HEK293 (cell line): ENCODE data around the gene SLIT2.

Experiments used
- CTCF ChIA-PET: fragments of 350-600 bp; formaldehyde crosslinking; extraction: SDS; loops from one replicate; lab custom pipeline; 2021; ENCODE audit warnings: antibody characterized with exemption; lab: Yijun Ruan, JAX
- POLR2A ChIA-PET: fragments of 300-600 bp; formaldehyde crosslinking; extraction: SDS; loops from one replicate; lab custom pipeline; 2020; ENCODE audit warnings: antibody characterized with exemption, inconsistent platforms; lab: Yijun Ruan, JAX
- H3K27ac ChIP-seq: fragments of 200-500 bp; sonication (Bioruptor generic); 2 replicates; pipeline ENCODE4 v1.5.1; 2014; ENCODE audit warnings: low read depth, low read length, control low read depth, inconsistent platforms; ENCODE audit errors: extremely low read depth
- H3K36me3 ChIP-seq, 2 experiments: fragments of 200-500 bp in 1 of 2; sonication (Bioruptor generic) in 1 of 2; 1 replicate in 1 of 2; 2 replicates in 1 of 2; pipeline ENCODE4 v1.5.1; 2014 to 2017; ENCODE audit warnings: inconsistent platforms in 2 of 2, low read length in 2 of 2; ENCODE audit not compliant: control insufficient read depth in 2 of 2, insufficient read depth in 1 of 2
- H3K4me1 ChIP-seq: fragments of 200-500 bp; sonication (Bioruptor generic); 2 replicates; pipeline ENCODE4 v1.5.1; 2014; ENCODE audit warnings: mild to moderate bottlenecking, low read length, inconsistent platforms; ENCODE audit not compliant: control insufficient read depth, insufficient read depth
- H3K4me3 ChIP-seq: 2 replicates; pipeline ENCODE4 v1.5.1; 2011; ENCODE audit warnings: low read depth, mild to moderate bottlenecking, control low read depth, low read length, moderate library complexity
- H3K9me3 ChIP-seq: fragments of 200-500 bp; sonication (Bioruptor generic); 2 replicates; pipeline ENCODE4 v1.5.1; 2014; ENCODE audit warnings: low read depth, low read length, inconsistent platforms; ENCODE audit not compliant: control insufficient read depth, insufficient read depth
- BCL6B ChIP-seq: fragments of 450-650 bp; formaldehyde crosslinking; IDR thresholded peaks from 2 replicates; pipeline ENCODE4 v1.5.1; 2017; ENCODE audit warnings: missing biosample characterization, missing genetic modification characterization
- IKZF3 ChIP-seq: fragments of 450-650 bp; IDR thresholded peaks from 2 replicates; pipeline ENCODE4 v1.5.0; 2018; ENCODE audit warnings: missing biosample characterization, mild to moderate bottlenecking, missing genetic modification characterization, moderate library complexity
- KLF10 ChIP-seq: fragments of 450-650 bp; IDR thresholded peaks from 2 replicates; pipeline ENCODE4 v1.5.1; 2018; ENCODE audit warnings: missing biosample characterization, mild to moderate bottlenecking, missing genetic modification characterization
- KLF8 ChIP-seq: fragments of 450-650 bp; formaldehyde crosslinking; IDR thresholded peaks from 2 replicates; pipeline ENCODE4 v1.5.1; 2016; ENCODE audit warnings: missing biosample characterization, missing genetic modification characterization
- OSR2 ChIP-seq: fragments of 450-650 bp; formaldehyde crosslinking; IDR thresholded peaks from 2 replicates; pipeline ENCODE4 v1.5.1; 2016; ENCODE audit warnings: missing biosample characterization, missing genetic modification characterization
- SCRT1 ChIP-seq: fragments of 450-650 bp; formaldehyde crosslinking; IDR thresholded peaks from 2 replicates; pipeline ENCODE4 v1.5.1; 2016; ENCODE audit warnings: missing biosample characterization, missing genetic modification characterization, borderline replicate concordance
- SP7 ChIP-seq: fragments of 450-650 bp; formaldehyde crosslinking; IDR thresholded peaks from 2 replicates; pipeline ENCODE4 v1.5.1; 2016; ENCODE audit warnings: missing biosample characterization, missing genetic modification characterization
- TRIM28 ChIP-seq: IDR thresholded peaks from 2 replicates; pipeline ENCODE4 v1.6.1; 2011; ENCODE audit warnings: low read length, control low read depth, borderline replicate concordance
- YY1 ChIP-seq: fragments of 450-650 bp; formaldehyde crosslinking; IDR thresholded peaks from 2 replicates; pipeline ENCODE4 v1.5.1; 2018; ENCODE audit warnings: missing biosample characterization, missing genetic modification characterization
- ZBTB20 ChIP-seq: fragments of 450-650 bp; formaldehyde crosslinking; IDR thresholded peaks from 2 replicates; pipeline ENCODE4 v1.5.1; 2016; ENCODE audit warnings: missing biosample characterization, missing genetic modification characterization
- ZBTB49 ChIP-seq: fragments of 450-650 bp; formaldehyde crosslinking; IDR thresholded peaks from 2 replicates; pipeline ENCODE4 v1.5.1; 2016; ENCODE audit warnings: missing biosample characterization, missing genetic modification characterization, low read depth
- ZNF157 ChIP-seq: fragments of 450-650 bp; formaldehyde crosslinking; IDR thresholded peaks from 2 replicates; pipeline ENCODE4 v1.5.1; 2016; ENCODE audit warnings: missing biosample characterization, missing genetic modification characterization
- ZNF335 ChIP-seq: fragments of 450-650 bp; formaldehyde crosslinking; conservative IDR thresholded peaks from 2 replicates; pipeline ENCODE4 v1.5.1; 2016; ENCODE audit warnings: missing biosample characterization, missing genetic modification characterization
- ZNF366 ChIP-seq: fragments of 450-650 bp; formaldehyde crosslinking; conservative IDR thresholded peaks from 2 replicates; pipeline ENCODE4 v1.5.1; 2016; ENCODE audit warnings: missing biosample characterization, missing genetic modification characterization
- ZNF423 ChIP-seq: fragments of 450-650 bp; formaldehyde crosslinking; IDR thresholded peaks from 2 replicates; pipeline ENCODE4 v1.5.1; 2016; ENCODE audit warnings: missing biosample characterization, missing genetic modification characterization
- ZNF426 ChIP-seq: fragments of 450-650 bp; formaldehyde crosslinking; IDR thresholded peaks from 2 replicates; pipeline ENCODE4 v1.5.1; 2017; ENCODE audit warnings: missing biosample characterization, missing genetic modification characterization, mild to moderate bottlenecking, inconsistent platforms, moderate library complexity
- ZNF449 ChIP-seq: fragments of 450-650 bp; formaldehyde crosslinking; IDR thresholded peaks from 2 replicates; pipeline ENCODE4 v1.5.1; 2017; ENCODE audit warnings: missing biosample characterization, mild to moderate bottlenecking, missing genetic modification characterization, moderate library complexity
- ZNF561 ChIP-seq: fragments of 450-650 bp; IDR thresholded peaks from 2 replicates; pipeline ENCODE4 v1.5.1; 2018; ENCODE audit warnings: missing biosample characterization, missing genetic modification characterization, borderline replicate concordance
- ZNF571 ChIP-seq: fragments of 450-650 bp; formaldehyde crosslinking; IDR thresholded peaks from 2 replicates; pipeline ENCODE4 v1.5.0; 2017; ENCODE audit warnings: missing biosample characterization, missing genetic modification characterization
- ZNF585B ChIP-seq: fragments of 450-650 bp; formaldehyde crosslinking; IDR thresholded peaks from 2 replicates; pipeline ENCODE4 v1.5.1; 2016; ENCODE audit warnings: missing biosample characterization, missing genetic modification characterization
- ZNF600 ChIP-seq: fragments of 450-650 bp; formaldehyde crosslinking; IDR thresholded peaks from 2 replicates; pipeline ENCODE4 v1.5.1; 2016; ENCODE audit warnings: missing biosample characterization, missing genetic modification characterization
- ZNF621 ChIP-seq: fragments of 450-650 bp; formaldehyde crosslinking; IDR thresholded peaks from 2 replicates; pipeline ENCODE4 v1.5.1; 2017; ENCODE audit warnings: missing biosample characterization, missing genetic modification characterization
- ZNF658 ChIP-seq: fragments of 450-650 bp; formaldehyde crosslinking; IDR thresholded peaks from 2 replicates; pipeline ENCODE4; 2016; ENCODE audit warnings: missing biosample characterization, missing genetic modification characterization
- ZNF677 ChIP-seq: fragments of 450-650 bp; IDR thresholded peaks from 2 replicates; pipeline ENCODE4 v1.5.0; 2018; ENCODE audit warnings: missing biosample characterization, mild to moderate bottlenecking, missing genetic modification characterization, moderate library complexity
- ZNF76 ChIP-seq: fragments of 450-650 bp; formaldehyde crosslinking; IDR thresholded peaks from 2 replicates; pipeline ENCODE4; 2016; ENCODE audit warnings: low read depth, missing biosample characterization, missing genetic modification characterization, borderline replicate concordance
- ZNF837 ChIP-seq: fragments of 450-650 bp; formaldehyde crosslinking; IDR thresholded peaks from 2 replicates; pipeline ENCODE4 v1.5.1; 2016; ENCODE audit warnings: missing biosample characterization, missing genetic modification characterization
- ZXDB ChIP-seq: fragments of 450-650 bp; formaldehyde crosslinking; IDR thresholded peaks from 2 replicates; pipeline ENCODE4 v1.5.1; 2016; ENCODE audit warnings: missing biosample characterization, missing genetic modification characterization

The SLIT2 gene

GRCh38 chr4:20266215-20267082, 14.7 kb downstream of the SLIT2 start (continued):
- peak; percentile 62 for TF ChIP-seq ZNF366 (tag by site-specific recombination)
- TF ChIP-seq SP7 (tag by site-specific recombination): no peak
- 0 out of 2 replicates have a peak, but pooled peaks have one; percentile 20 for TF ChIP-seq IKZF3 (tag by site-specific recombination)
- TF ChIP-seq ZNF571: no peak
- TF ChIP-seq SCRT1 (tag by site-specific recombination): no peak
- no peak for TF ChIP-seq ZNF561 (tag by site-specific recombination)
- no peak for TF ChIP-seq ZNF449 (tag by site-specific recombination)
- no peak for TF ChIP-seq ZNF677 (tag by site-specific recombination)
- no peak for TF ChIP-seq ZNF157 (tag by site-specific recombination)
- no peak for TF ChIP-seq OSR2
- peak; percentile 48; the same call in 1 of the 2 replicates for TF ChIP-seq ZXDB (tag by site-specific recombination)
- TF ChIP-seq BCL6B (tag by site-specific recombination): no peak
- TF ChIP-seq KLF10 (tag by site-specific recombination): no peak
- no peak for TF ChIP-seq ZNF335
- TF ChIP-seq ZBTB20 (tag by site-specific recombination): peak; percentile 49; the same call in 1 of the 2 replicates
- peak; percentile 58; the same call in 1 of the 2 replicates for TF ChIP-seq ZNF600 (tag by site-specific recombination)
- no peak for TF ChIP-seq KLF8 (tag by site-specific recombination)

- ChIA-PET CTCF (interaction anchor here (0.6 to 1.0 kb wide), 3 partner anchors 18 to 154 kb away, joined by 3 to 5 read pairs (median 3); no protein-coding TSS in a partner anchor), POLR2A (interaction anchor here (0.7 to 1.3 kb wide), 2 partner anchors 15 to 1034 kb away, joined by 4 to 5 read pairs; no protein-coding TSS in a partner anchor)
- TF ChIP-seq ZNF76 (tag by site-specific recombination) (no peak), ZNF585B (no peak), ZNF658 (tag by site-specific recombination) (no peak), ZNF837 (no peak), ZNF621 (tag by site-specific recombination) (no peak), ZBTB49 (tag by site-specific recombination) (no peak), TRIM28 (no peak), YY1 (no peak), ZNF423 (tag by site-specific recombination) (no peak), ZNF426 (tag by site-specific recombination) (no peak)
- no peak overlapping the region for H3K4me3 ChIP-seq
- no peaks in the 10 kb centered on the region for H3K4me1 ChIP-seq
- H3K9me3 ChIP-seq: no peaks in the 10 kb centered on the region
- peaks cover 0 to 61% of the 10 kb centered on the region in 2 experiments; a peak in 1 of 3 replicates for H3K36me3 ChIP-seq
- no peak overlapping the region for H3K27ac ChIP-seq
Measured at GRCh38 chr4:20268028-20268427, 16.3 kb downstream of the SLIT2 start.
